Sigmoid colon (tissue), 7 donors: ENCODE results near the gene LY6G6F. TPM values are rescaled to one million over a fixed set of nuclear protein-coding genes. Genes with fewer than 3 reads are reported as not detected.
A peak's percentile ranks its signal among the peaks of the same experiment; 100 is the strongest.

Experiments
- DNase-seq: peaks from one replicate; pipeline ENCODE4 v3.0.0-alpha.2; 2019
- H3K27ac ChIP-seq, 4 donors: fragments of 200-600 bp; sonication (generic); one replicate each; pipeline ENCODE4 v1.5.1; 2016 to 2019; ENCODE audit warnings: mild to moderate bottlenecking in 1 of 4
- H3K27me3 ChIP-seq, 3 donors: fragments of 200-600 bp; sonication (generic); one replicate each; pipeline ENCODE4 v1.5.1; 2019; ENCODE audit warnings: mild to moderate bottlenecking in 1 of 3
- H3K36me3 ChIP-seq, 4 donors: fragments of 200-600 bp; sonication (generic); one replicate each; pipeline ENCODE4 v1.5.1; 2016 to 2019
- H3K4me1 ChIP-seq, 4 donors: fragments of 200-600 bp; sonication (generic); one replicate each; pipeline ENCODE4 v1.5.1; 2017 to 2019
- H3K4me3 ChIP-seq, 4 donors: fragments of 200-600 bp; sonication (generic); one replicate each; pipeline ENCODE4 v1.5.1; 2017 to 2019; ENCODE audit warnings: mild to moderate bottlenecking in 2 of 4, moderate library complexity in 1 of 4
- H3K9me3 ChIP-seq, 4 donors: fragments of 200-600 bp in 3 of 4; sonication (generic) in 3 of 4; one replicate each; pipeline versions ENCODE4 v1.5.1 to v1.6.1; 2013 to 2019
- CTCF ChIP-seq, 4 experiments: fragments of 450-650 bp in 3 of 4; fragments of 200-600 bp in 1 of 4; IDR thresholded peaks; one replicate each; pipeline ENCODE4 v1.5.1; 2016 to 2019; ENCODE audit warnings: antibody characterized with exemption in 4 of 4, mild to moderate bottlenecking in 3 of 4, moderate library complexity in 2 of 4
- EP300 ChIP-seq, 4 donors: sonication (generic); formaldehyde crosslinking; IDR thresholded peaks; one replicate each; pipeline ENCODE4 v1.6.1; 2017; ENCODE audit warnings: antibody characterized with exemption in 4 of 4
- POLR2A ChIP-seq, 2 donors: fragments of 450-650 bp; IDR thresholded peaks; one replicate each; pipeline ENCODE4 v1.6.1; 2016; ENCODE audit warnings: antibody characterized with exemption in 2 of 2, mild to moderate bottlenecking in 2 of 2, moderate library complexity in 2 of 2
- POLR2AphosphoS5 ChIP-seq, 4 donors: sonication (generic); formaldehyde crosslinking; IDR thresholded peaks; one replicate each; pipeline ENCODE4 v1.6.1; 2017; ENCODE audit warnings: antibody characterized with exemption in 4 of 4
- WGBS, 2 donors: extraction: QIAGEN DNeasy Blood & Tissue Kit; methylation state at CpG; one replicate each; pipeline ENCODE4 v1.1.7; 2013; 5-methylcytosine and 5-hydroxymethylcytosine counted together
- intact Hi-C: fragments of 100-400 bp; cut with DNase I; formaldehyde crosslinking; loops from one replicate; pipeline ENCODE4 v1.15.1; 2023
- polyA plus RNA-seq, 3 donors: library from polyadenylated mRNA; stranded (reverse); fragments of 200-250 nt; gene quantifications; one replicate each; pipeline ENCODE4 v1.2.3, GENCODE V29; 2013
- total RNA-seq, 4 donors: library from RNA; depleted of rRNA; stranded (reverse); fragments of >200 nt; gene quantifications; one replicate each; pipeline ENCODE4 v1.1.0, GENCODE V29; 2016
- donor health status: healthy with polysubstance abuse.
- donor health status: Bipolar disorder and iron deficiency.
- donor health status: healthy.

LY6G6F gene
- total and polyA plus RNA-seq, 7 donors = not detected

GRCh38 chr6:31659649-31660380, 46.9 kb upstream of the LY6G6F start:
- Histone ChIP-seq H3K4me1 (peaks cover 0 to 65% (median 58%) of the 10 kb centered on the region in 4 donors), H3K27me3 (no peaks in the 10 kb centered on the region), H3K4me3 (peak overlapping the region; percentile 66 to 88 (median 73)), H3K27ac (peak overlapping the region; percentile 87 to 98 (median 90)), H3K36me3 (peaks cover 0 to 30% (median 10%) of the 10 kb centered on the region in 4 donors), H3K9me3 (no peaks in the 10 kb centered on the region)
- TF ChIP-seq CTCF (IDR thresholded peaks at IDR 0.05) (no peak), POLR2A (IDR thresholded peaks at IDR 0.05) (no peak), POLR2AphosphoS5 (IDR thresholded peaks at IDR 0.05) (no peak), EP300 (IDR thresholded peaks at IDR 0.05) (no peak)
- intact Hi-C loops = loop anchor here (10.0 kb wide), 1 partner anchor 1615 kb away; the partner anchor contains the start of genes B3GALT4, RPS18 and VPS52
- DNase-seq = no peak
- 6 to 33% methylated on average over 13 of the region's 13 CpGs for WGBS, 2 donors

- intact Hi-C loops = loop anchor here (10.0 kb wide), 1 partner anchor 1614 kb away; the partner anchor contains the start of genes B3GALT4, RPS18 and VPS52
- 0% methylated on average over 52 of the region's 52 CpGs for WGBS, 2 donors
- peaks cover 0 to 65% (median 58%) of the 10 kb centered on the region in 4 donors for H3K4me1 ChIP-seq
- no peaks in the 10 kb centered on the region for H3K27me3 ChIP-seq
- H3K36me3 ChIP-seq = peaks cover 0 to 30% (median 10%) of the 10 kb centered on the region in 4 donors
- H3K27ac ChIP-seq = peak within 1 kb of the TSS; percentile 87 to 98 (median 90)
- TF ChIP-seq POLR2A (IDR thresholded peaks at IDR 0.05) (peak; percentile 81 to 86), CTCF (IDR thresholded peaks at IDR 0.05) (no peak), POLR2AphosphoS5 (IDR thresholded peaks at IDR 0.05) (peak; percentile 78 to 96 (median 90)), EP300 (IDR thresholded peaks at IDR 0.05) (no peak)
- H3K9me3 ChIP-seq = no peaks in the 10 kb centered on the region
- DNase-seq = peak; percentile 95
- peak within 1 kb of the TSS; percentile 66 to 88 (median 73) for H3K4me3 ChIP-seq
Measured at GRCh38 chr6:31660381-31661261, 46.0 kb upstream of the LY6G6F start, which contains the start of gene C6orf47. TSS of gene C6orf47 (minus strand) at chr6:31660778. CDS start at chr6:31659947, 831 bp downstream.

GRCh38 chr6:31661262-31662123, 45.2 kb upstream of the LY6G6F start:
- 74 to 86% methylated on average over 12 of the region's 12 CpGs for WGBS, 2 donors
- peak overlapping the region; percentile 87 to 98 (median 90) for H3K27ac ChIP-seq
- intact Hi-C loops = loop anchor here (10.0 kb wide), 1 partner anchor 1613 kb away; the partner anchor contains the start of genes B3GALT4, RPS18 and VPS52
- H3K4me1 ChIP-seq = peaks cover 0 to 69% (median 60%) of the 10 kb centered on the region in 4 donors
- DNase-seq = no peak
- H3K36me3 ChIP-seq = peaks cover 0 to 24% (median 10%) of the 10 kb centered on the region in 4 donors
- H3K27me3 ChIP-seq = no peaks in the 10 kb centered on the region
- H3K4me3 ChIP-seq = peak overlapping the region; percentile 66 to 88 (median 73)
- no peaks in the 10 kb centered on the region for H3K9me3 ChIP-seq
- no peak for TF ChIP-seq POLR2A (IDR thresholded peaks at IDR 0.05)
- TF ChIP-seq POLR2AphosphoS5 (IDR thresholded peaks at IDR 0.05) = no peak
- no peak for TF ChIP-seq CTCF (IDR thresholded peaks at IDR 0.05)
- no peak for TF ChIP-seq EP300 (IDR thresholded peaks at IDR 0.05)
